HL-60 (cell line): ENCODE data around the gene DMBX1.

Experiments used
- DNase-seq, 2 experiments: peaks; one replicate each; pipeline ENCODE4 v3.0.0-alpha.2; 2010 to 2020; ENCODE audit warnings: low read depth in 1 of 2, low spot score in 1 of 2
- H3K27ac ChIP-seq: fragments of 250-450 bp; sonication (Bioruptor Pico); replicated peaks from 2 replicates; pipeline ENCODE4 v1.5.1; 2020; ENCODE audit warnings: mild to moderate bottlenecking, moderate library complexity
- H3K27me3 ChIP-seq: fragments of 250-450 bp; sonication (Bioruptor Pico); 2 replicates; pipeline ENCODE4 v1.5.1; 2021; ENCODE audit warnings: mild to moderate bottlenecking, moderate library complexity; ENCODE audit not compliant: insufficient read depth, poor library complexity, severe bottlenecking
- H3K4me3 ChIP-seq: replicated peaks from 2 replicates; pipeline ENCODE4 v1.5.1; 2011; ENCODE audit warnings: mild to moderate bottlenecking, control low read depth, low read length; ENCODE audit not compliant: insufficient read depth
- GABPA ChIP-seq: IDR thresholded peaks from 2 replicates; pipeline ENCODE4 v1.6.1; 2012; ENCODE audit warnings: low read depth
- POLR2AphosphoS5 ChIP-seq: IDR thresholded peaks from 2 replicates; pipeline ENCODE4 v1.6.1; 2012; ENCODE audit warnings: low read depth
- REST ChIP-seq: IDR thresholded peaks from 2 replicates; pipeline ENCODE4 v1.6.1; 2012; ENCODE audit warnings: low read depth; ENCODE audit not compliant: insufficient replicate concordance
- SPI1 ChIP-seq: IDR thresholded peaks from 2 replicates; pipeline ENCODE4 v1.6.1; 2012; ENCODE audit warnings: low read depth, mild to moderate bottlenecking, borderline replicate concordance
- TF ChIP-seq, protein P1 (sequence below): IDR thresholded peaks from one replicate; pipeline ENCODE4 v1.5.1; 2011; ENCODE audit warnings: low read length, control low read depth, inconsistent platforms; ENCODE audit not compliant: insufficient read depth

DMBX1 gene

GRCh38 chr1:46492871-46493270 lies 3.2 kb downstream of the DMBX1 start:
- Histone ChIP-seq H3K4me3 (no peak overlapping the region), H3K27me3 (peaks cover 64% of the 10 kb centered on the region), H3K27ac (no peak overlapping the region)
- TF ChIP-seq, protein P1, sequence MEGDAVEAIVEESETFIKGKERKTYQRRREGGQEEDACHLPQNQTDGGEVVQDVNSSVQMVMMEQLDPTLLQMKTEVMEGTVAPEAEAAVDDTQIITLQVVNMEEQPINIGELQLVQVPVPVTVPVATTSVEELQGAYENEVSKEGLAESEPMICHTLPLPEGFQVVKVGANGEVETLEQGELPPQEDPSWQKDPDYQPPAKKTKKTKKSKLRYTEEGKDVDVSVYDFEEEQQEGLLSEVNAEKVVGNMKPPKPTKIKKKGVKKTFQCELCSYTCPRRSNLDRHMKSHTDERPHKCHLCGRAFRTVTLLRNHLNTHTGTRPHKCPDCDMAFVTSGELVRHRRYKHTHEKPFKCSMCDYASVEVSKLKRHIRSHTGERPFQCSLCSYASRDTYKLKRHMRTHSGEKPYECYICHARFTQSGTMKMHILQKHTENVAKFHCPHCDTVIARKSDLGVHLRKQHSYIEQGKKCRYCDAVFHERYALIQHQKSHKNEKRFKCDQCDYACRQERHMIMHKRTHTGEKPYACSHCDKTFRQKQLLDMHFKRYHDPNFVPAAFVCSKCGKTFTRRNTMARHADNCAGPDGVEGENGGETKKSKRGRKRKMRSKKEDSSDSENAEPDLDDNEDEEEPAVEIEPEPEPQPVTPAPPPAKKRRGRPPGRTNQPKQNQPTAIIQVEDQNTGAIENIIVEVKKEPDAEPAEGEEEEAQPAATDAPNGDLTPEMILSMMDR: no peak
- TF ChIP-seq SPI1 (no peak), POLR2AphosphoS5 (no peak), REST (no peak), GABPA (no peak)
- DNase-seq: no peak

GRCh38 chr1:46493316-46494032 lies 3.8 kb downstream of the DMBX1 start:
- DNase-seq: no peak
- TF ChIP-seq SPI1 (no peak), POLR2AphosphoS5 (no peak), REST (no peak), GABPA (no peak)
- TF ChIP-seq, protein P1: no peak
- Histone ChIP-seq H3K27me3 (peaks cover 59% of the 10 kb centered on the region), H3K27ac (no peak overlapping the region), H3K4me3 (no peak overlapping the region)

DNA sequence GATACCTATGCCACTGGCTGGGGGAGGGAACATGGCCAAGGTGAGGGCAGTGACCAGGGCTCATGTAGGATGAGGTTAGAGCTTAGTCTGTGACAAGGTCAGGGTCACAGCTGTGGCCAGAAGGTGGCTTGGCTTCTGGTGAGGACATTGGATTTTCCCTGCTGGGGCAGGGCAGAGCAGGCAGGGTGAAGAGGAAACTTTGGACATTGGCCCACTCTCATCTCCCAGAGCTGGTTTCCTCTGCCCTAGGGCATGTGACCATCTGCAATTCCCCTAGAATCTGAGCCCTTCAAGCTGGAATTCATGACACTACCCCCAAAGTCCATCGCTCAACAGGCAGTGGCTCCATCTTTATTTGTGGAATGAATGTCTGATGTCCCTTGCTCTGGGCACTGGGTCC lies 5.3 kb downstream of the DMBX1 start:
- TF ChIP-seq, protein P1: no peak
- TF ChIP-seq REST: no peak
- no peak for TF ChIP-seq POLR2AphosphoS5
- TF ChIP-seq SPI1: no peak
- TF ChIP-seq GABPA: no peak
- no peak for DNase-seq
- Histone ChIP-seq H3K4me3 (no peak overlapping the region), H3K27ac (no peak overlapping the region), H3K27me3 (peaks cover 45% of the 10 kb centered on the region)
